Activated T-cell treated with anti-CD3 and anti-CD28 coated beads for 1 hour (primary cell): Measurements from ENCODE around the gene CALHM1.
"Not testable (repeated sequence)": the region's sequence is repeated elsewhere in the genome, so short reads cannot be mapped to it uniquely, and the experiment has no call there.

ENCODE experiments used
- DNase-seq: peaks from one replicate; pipeline ENCODE4 v3.0.0-alpha.2; 2020; ENCODE audit warnings: low read depth

The CALHM1 gene

GRCh38 chr10:103486635-103487409 is 28.1 kb upstream of the CALHM1 start:
- not testable (repeated sequence) for DNase-seq

- DNase-seq, result no peak
Observed at GRCh38 chr10:103481974-103482531, 23.4 kb upstream of the CALHM1 start.

GRCh38 chr10:103480521-103480920 is 21.8 kb upstream of the CALHM1 start:
- no peak for DNase-seq

GRCh38 chr10:103479135-103479534 is 20.4 kb upstream of the CALHM1 start, which contains the start of gene CALHM3:
Gene CALHM3 (minus strand): TSS chr10:103479240. CDS start chr10:103479032, 208 bp downstream.
- DNase-seq, result no peak

GRCh38 chr10:103478671-103479070 is 20.0 kb upstream of the CALHM1 start:
- no peak for DNase-seq

GRCh38 chr10:103476046-103476768 is 17.5 kb upstream of the CALHM1 start:
- DNase-seq, result no peak

GRCh38 chr10:103475437-103475836 is 16.7 kb upstream of the CALHM1 start:
- DNase-seq, result no peak

GRCh38 chr10:103474077-103474476 is 15.4 kb upstream of the CALHM1 start:
- DNase-seq, result no peak

- DNase-seq, result no peak
Observed at GRCh38 chr10:103473261-103473671, 14.6 kb upstream of the CALHM1 start.

GRCh38 chr10:103472005-103472404 is 13.3 kb upstream of the CALHM1 start:
- DNase-seq, result no peak

GRCh38 chr10:103470761-103471653 is 12.3 kb upstream of the CALHM1 start:
- DNase-seq, result peak; percentile 55

- DNase-seq, result no peak
Observed at GRCh38 chr10:103469201-103469600, 10.5 kb upstream of the CALHM1 start.

- no peak for DNase-seq
Observed at GRCh38 chr10:103467406-103467805, 8.7 kb upstream of the CALHM1 start.

GRCh38 chr10:103466734-103467133 is 8.0 kb upstream of the CALHM1 start:
- no peak for DNase-seq

GRCh38 chr10:103465411-103466179 is 6.9 kb upstream of the CALHM1 start:
- DNase-seq, result no peak

GRCh38 chr10:103463499-103463898 is 4.8 kb upstream of the CALHM1 start:
- DNase-seq, result no peak

- no peak for DNase-seq
Observed at GRCh38 chr10:103459615-103460014, 915 bp upstream of the CALHM1 start.

GRCh38 chr10:103457896-103458583 is 660 bp downstream of the CALHM1 start:
- DNase-seq, result no peak

- DNase-seq, result no peak
Observed at GRCh38 chr10:103457176-103457712, 1.5 kb downstream of the CALHM1 start.

GRCh38 chr10:103456074-103456660 is 2.5 kb downstream of the CALHM1 start:
- DNase-seq, result no peak
